ENCODE measurements around the gene RAB18. TPM values are rescaled to one million over a fixed set of nuclear protein-coding genes. Genes with fewer than 3 reads are reported as not detected.

RAB18 gene
- total and polyA plus RNA-seq, 2 donors (not counting 1 experiment from before 2014, with no cell fraction given), result 8.4 to 60.5 TPM

- peaks cover 2% of the 10 kb centered on the region for H3K9me3 Mint-ChIP-seq (ENCODE audit: insufficient read depth)
- no peak for TF ChIP-seq CTCF (IDR thresholded peaks at IDR 0.05)
- no peak for TF ChIP-seq EZH2 (IDR thresholded peaks at IDR 0.05; ENCODE audit: borderline replicate concordance, insufficient read depth, low read depth, low read length, poor library complexity, severe bottlenecking)
These were observed 80.2 kb downstream of the RAB18 start for GRCh38 chr10:27584302-27584701.

More at GRCh38 chr10:27584302-27584701, 80.2 kb downstream of the RAB18 start:
- H3K27me3 Mint-ChIP-seq, result peaks cover 18% of the 10 kb centered on the region
- no CpG with 5 or more reads among the region's 2 CpGs for WGBS (ENCODE audit: insufficient coverage)
- Histone ChIP-seq H3K4me3 (ENCODE audit: control extremely low read depth in 1 of 5, extremely low read depth in 1 of 5, insufficient read depth in 1 of 5, low read depth in 2 of 5, low read length in 4 of 5) (no peak overlapping the region), H3K4me2 (replicated peaks; ENCODE audit: low read depth, low read length, poor library complexity, severe bottlenecking) (no peak overlapping the region), H3K27me3 (replicated peaks in 1 of 4; ENCODE audit: control extremely low read depth in 1 of 4, control insufficient read depth in 3 of 4, insufficient read depth in 4 of 4, low read length in 3 of 4) (peaks cover 0 to 6% (median 0%) of the 10 kb centered on the region in 4 experiments), H2AFZ (ENCODE audit: insufficient read depth, low read depth, low read length, poor library complexity, severe bottlenecking) (no peak overlapping the region), H3K9ac (ENCODE audit: low read length) (no peak overlapping the region), H3K79me2 (ENCODE audit: control insufficient read depth, insufficient read depth, low read length) (no peaks in the 10 kb centered on the region), H3K9me3 (ENCODE audit: control extremely low read depth in 1 of 3, control insufficient read depth in 2 of 3, insufficient read depth in 1 of 3, low read length in 2 of 3) (no peaks in the 10 kb centered on the region), H3K36me3 (replicated peaks in 1 of 2; ENCODE audit: control extremely low read depth in 1 of 2, control insufficient read depth in 1 of 2, extremely low read depth in 1 of 2, insufficient read depth in 2 of 2, low read length in 1 of 2) (no peaks in the 10 kb centered on the region), H4K20me1 (ENCODE audit: control insufficient read depth, insufficient read depth, low read length, poor library complexity, severe bottlenecking) (no peaks in the 10 kb centered on the region), H3K27ac (ENCODE audit: low read length in 2 of 2) (no peak overlapping the region), H3K4me1 (ENCODE audit: control insufficient read depth in 2 of 2, insufficient read depth in 2 of 2, low read length in 2 of 2) (no peaks in the 10 kb centered on the region)
- H3K4me1 Mint-ChIP-seq, result no peaks in the 10 kb centered on the region
- no peak for ATAC-seq (ENCODE audit: low read depth)
- H3K4me3 Mint-ChIP-seq, result no peak overlapping the region
- DNase-seq, result no peak
- CTCF ChIA-PET, result no interaction called here
- POLR2A ChIA-PET, result no interaction called here
- H3K27ac Mint-ChIP-seq, result no peak overlapping the region
- intact Hi-C loops (cut with micrococcal nuclease), result no loop called here

Other genes starting within 250 kb of the RAB18 start
- not detected in 2 replicates for gene MKX, start 241.5 kb downstream of the RAB18 start, total RNA-seq
- not detected in 2 replicates for gene MKX, start 241.5 kb downstream of the RAB18 start, polyA plus RNA-seq

All from B cell (primary cell).